Left hindlimb (tissue), 1 donor: ENCODE data around the gene EIF4EBP2.
A peak's percentile ranks its signal among the peaks of the same experiment; 100 is the strongest.

ENCODE experiments used
- DNase-seq: peaks from one replicate; pipeline ENCODE4 v3.0.0-alpha.2; 2018

The EIF4EBP2 gene, protein sequence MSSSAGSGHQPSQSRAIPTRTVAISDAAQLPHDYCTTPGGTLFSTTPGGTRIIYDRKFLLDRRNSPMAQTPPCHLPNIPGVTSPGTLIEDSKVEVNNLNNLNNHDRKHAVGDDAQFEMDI

DNA sequence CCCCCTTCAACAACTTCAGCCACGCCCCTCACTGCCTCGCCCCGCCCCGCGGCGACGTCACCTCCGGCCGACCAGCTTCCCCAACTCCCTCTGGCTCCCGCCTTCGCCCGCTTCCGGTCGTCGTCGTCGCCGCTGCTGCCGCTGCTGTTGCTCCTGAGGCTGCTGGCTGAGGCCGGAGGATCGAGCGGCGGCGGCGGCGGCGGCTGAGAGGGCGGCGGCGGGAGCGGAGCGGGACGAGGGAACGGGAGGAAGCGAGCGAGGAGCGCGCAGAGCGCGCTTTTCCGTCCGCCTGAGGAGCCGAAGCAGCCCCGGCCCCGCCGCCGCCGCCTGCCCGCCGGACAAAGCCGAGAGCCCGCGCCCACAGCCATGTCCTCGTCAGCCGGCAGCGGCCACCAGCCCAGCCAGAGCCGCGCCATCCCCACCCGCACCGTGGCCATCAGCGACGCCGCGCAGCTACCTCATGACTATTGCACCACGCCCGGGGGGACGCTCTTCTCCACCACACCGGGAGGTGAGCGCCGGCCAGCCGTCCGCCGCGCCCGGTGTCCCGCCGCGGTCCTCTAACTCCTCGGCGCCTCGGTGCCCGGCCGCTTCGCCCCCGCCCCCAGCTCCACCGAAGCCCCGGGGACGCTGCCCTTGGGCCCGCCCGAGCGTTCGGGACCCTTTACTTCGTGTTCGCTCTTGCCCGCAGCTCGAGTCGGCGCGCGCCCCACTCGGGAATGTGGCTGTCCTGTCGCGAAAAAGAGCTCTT lies at the start of gene EIF4EBP2:
Gene EIF4EBP2, plus strand, starts transcription at position 110 of the 751 bp plus-strand sequence. Its CDS starts 257 bp downstream, at position 367.
- DNase-seq: peak; percentile 99

- no peak for DNase-seq
These were observed 49.4 kb upstream of the EIF4EBP2 start for GRCh38 chr10:70354556-70354955.

DNA sequence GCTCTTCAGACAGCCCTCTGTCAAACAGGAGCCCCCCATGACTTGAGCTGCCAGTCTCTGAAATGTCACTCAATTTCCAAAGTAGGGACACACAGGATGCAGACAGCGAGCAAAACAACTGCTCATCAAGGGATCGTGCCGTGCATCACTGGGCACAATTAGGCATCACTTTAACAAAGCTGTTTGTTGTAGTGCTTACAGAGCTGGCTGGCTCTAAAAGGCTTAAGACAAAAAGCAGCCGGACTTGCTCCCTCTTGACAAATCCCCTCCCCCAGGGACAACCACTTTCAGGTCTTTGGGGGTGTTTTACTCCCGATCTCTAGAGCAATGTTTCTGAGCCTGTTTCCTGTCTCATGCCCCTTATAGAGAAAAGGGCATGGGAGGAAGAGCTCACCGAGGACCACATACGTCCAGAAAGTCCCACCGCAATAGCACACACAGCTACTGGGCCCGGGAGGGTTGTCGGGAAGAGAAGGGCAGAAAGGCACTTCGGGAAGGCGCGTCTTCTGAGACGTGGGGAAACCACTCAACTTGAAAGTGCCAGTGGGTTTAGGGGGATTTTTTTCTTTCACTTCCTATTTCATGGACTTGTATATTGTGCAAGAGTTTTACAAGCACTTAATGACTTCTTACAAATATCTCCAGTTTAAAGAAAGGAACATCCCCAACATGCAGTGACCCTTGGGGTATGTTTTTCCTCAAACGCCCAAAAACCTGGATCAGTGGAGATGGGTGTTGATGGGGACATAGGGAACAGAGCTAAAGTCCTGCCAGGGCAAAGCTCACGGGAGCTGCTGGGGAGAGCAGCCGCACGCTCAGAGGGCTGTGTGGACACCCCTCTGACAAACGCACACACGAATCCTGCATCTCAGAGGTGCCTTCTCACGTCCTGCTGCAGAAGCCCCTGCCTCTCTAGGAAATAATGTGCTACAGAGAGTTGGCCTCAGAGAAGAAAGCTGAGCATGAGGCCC lies 48.6 kb upstream of the EIF4EBP2 start:
- DNase-seq: no peak

GRCh38 chr10:70357565-70357964 lies 46.4 kb upstream of the EIF4EBP2 start:
- no peak for DNase-seq

DNA sequence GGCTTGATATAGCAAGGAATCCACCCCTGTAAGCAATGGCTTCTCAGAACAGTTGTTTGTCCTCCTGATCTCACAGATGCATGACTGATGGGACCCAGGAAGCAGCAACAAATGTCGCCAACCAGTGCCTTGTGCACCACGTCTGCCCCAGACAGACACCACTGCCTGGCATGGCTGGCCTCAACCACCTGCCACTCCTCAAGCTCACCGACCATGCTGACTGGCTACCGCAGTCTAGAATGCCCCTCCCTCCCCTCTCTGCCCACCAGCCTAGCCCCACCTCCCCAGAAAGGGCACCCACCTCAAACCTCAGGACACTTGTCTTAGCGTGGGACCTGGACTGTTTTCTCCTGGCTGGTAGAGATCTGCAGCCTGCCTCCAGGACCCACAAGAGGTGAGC lies 45.5 kb upstream of the EIF4EBP2 start:
- DNase-seq: no peak

- DNase-seq: no peak
These were observed 44.9 kb upstream of the EIF4EBP2 start for GRCh38 chr10:70359017-70359550.

- no peak for DNase-seq
These were observed 43.7 kb upstream of the EIF4EBP2 start for GRCh38 chr10:70360215-70360614.

- DNase-seq: no peak
These were observed 41.6 kb upstream of the EIF4EBP2 start for GRCh38 chr10:70362328-70362727.

DNA sequence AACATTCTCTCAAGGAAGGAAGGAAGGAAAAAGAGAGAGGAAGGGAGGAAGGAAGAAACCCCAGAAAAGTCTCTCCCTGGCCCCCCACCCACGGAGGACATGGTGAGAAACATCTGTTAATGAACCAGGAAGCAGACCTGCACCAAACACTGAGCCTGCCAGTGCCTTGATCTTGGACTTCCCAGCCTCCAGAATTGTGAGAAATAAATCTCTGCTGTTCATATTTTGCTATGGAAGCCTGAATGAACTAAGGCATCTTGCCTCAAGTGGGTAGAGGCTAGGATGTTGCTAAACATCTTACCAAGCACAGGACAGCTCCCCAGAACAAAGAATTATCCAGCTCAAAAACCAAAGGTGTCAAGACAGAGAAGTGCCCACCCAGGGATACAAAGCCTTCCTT lies 40.7 kb upstream of the EIF4EBP2 start:
- DNase-seq: no peak

DNA sequence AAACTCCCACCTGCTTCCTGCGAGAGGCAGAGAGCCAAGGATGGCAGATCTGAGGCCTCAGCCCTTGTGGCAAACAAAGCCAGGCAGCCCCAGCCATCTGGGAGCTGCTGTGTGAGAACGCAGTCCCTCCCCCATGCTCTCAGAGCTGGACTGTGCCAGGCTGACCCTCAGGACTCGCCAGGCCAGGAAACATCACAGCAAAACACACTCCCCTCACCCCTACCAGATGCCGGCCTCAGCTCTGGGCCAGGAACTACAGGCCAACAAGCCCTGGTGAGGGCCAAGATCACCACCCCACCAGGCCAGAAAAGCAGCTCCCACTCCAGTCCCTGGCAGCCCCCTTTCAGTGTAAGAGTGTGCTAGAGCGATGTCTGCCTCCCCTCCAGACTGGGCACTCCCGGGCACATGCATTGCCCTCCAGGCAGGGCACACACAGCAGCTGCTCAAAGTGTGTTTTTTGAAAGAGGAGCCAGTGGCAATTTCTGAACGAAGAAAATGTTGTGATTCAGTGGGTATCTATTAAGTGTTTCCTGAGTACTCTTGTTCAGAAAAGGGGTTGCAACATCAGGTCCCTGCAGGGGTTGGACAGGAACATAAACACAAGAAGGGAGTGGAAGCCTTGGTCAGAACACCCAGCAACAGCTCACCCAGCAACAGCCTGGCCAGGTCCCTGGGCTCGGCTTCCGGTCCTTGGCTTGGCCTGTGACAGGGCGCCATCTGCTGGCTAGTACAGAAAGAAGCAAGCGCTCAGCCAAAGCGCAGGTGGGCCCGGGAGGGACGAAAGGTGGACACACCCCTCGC lies 39.8 kb upstream of the EIF4EBP2 start:
- peak; percentile 89 for DNase-seq

GRCh38 chr10:70364772-70365091 lies 39.2 kb upstream of the EIF4EBP2 start:
- DNase-seq: no peak

DNA sequence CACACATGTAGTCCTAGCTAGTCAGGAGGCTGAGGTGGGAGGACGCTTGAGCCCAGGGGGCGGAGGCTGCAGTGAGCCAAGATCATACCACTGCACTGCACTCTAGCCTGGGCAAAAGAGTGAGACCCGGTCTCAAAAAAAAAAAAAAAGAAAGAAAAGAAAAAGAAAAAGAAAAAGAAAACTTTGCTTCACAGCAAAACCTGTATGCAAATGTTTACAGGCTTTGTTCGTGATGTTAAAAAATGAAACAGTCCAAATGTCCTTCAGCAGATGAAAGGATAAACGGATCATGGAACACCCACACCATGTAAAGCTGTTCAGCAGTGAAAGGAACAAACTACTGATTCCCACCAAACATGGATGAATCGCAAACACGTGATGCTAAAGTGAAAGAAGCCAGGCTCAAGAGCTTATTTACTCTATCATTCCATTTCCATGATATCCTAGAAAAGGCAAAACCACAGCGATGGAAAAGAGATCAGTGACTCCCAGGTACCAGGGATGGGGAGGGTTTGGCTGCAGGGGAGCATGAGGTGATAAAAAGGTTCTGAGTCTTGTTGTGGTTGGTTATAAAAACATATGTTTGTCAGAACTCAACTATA lies 36.6 kb upstream of the EIF4EBP2 start:
- DNase-seq: no peak

GRCh38 chr10:70368774-70369482 lies 35.0 kb upstream of the EIF4EBP2 start:
- no peak for DNase-seq

DNA sequence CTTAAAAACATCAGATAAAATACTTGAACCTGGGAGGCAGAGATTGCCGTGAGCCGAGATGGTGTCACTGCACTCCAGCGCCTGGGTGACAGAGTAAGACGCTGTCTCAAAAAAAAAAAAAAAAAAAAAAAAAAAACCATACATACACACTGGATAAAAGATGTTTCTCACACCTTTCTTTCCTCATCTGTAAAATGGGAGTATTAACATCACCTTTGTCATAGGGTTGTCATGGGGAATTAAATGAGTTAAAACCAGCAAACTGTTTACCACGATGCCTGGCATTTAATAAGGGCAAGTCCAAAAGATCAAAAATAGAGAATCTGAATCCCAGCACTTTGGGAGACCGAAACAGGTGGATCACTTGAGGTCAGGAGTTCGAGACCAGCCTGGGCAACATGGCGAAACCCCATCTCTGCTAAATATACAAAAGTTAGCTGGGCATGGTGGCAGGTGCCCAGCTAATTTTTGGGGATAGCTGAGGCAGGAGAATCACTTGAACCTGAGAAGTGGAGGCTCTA lies 34.4 kb upstream of the EIF4EBP2 start:
- no peak for DNase-seq

GRCh38 chr10:70370766-70371165 lies 33.2 kb upstream of the EIF4EBP2 start:
- no peak for DNase-seq

- DNase-seq: no peak
These were observed 32.1 kb upstream of the EIF4EBP2 start for GRCh38 chr10:70371846-70372245.

DNA sequence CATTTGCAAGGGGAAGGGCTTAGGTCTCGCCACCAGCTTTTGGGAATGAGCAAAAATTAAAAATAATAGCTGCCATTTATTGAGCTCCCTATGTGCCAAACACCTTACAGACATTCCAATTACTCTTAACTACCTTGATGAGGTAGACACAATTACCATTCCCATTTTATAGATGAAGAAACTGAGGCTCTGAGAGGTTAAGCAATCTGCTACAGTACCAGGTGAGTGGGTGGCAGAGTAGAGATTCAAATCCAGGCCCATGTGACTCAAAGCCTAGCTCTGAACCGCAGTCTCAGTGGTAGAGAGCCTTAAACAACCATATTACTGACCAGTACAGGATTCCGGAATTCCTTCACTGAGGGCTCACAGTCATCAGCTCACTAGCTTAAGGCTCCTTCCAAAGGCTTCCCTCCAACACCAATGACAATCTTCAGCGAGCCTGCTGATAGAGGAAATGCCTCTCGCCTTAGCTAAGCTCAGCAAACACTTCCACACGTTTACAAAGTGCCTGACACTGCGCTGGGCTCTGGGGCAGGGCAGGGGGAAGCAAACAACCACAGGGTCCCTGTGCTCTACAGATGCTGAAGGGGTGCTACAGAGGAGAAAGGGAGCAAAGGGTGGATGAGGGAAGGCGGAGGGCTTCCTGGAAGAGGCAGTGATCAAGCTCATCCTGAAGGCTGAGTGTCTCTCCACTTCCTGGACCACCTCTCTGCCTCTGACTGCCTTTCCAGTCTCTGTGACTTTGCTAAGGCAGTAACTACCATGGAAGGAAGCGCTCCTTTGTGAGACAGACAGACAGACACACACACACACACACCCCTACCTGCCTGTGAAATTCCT lies 28.9 kb upstream of the EIF4EBP2 start:
- DNase-seq: no peak

- DNase-seq: no peak
These were observed 27.2 kb upstream of the EIF4EBP2 start for GRCh38 chr10:70376436-70377378.

GRCh38 chr10:70378122-70378521 lies 25.8 kb upstream of the EIF4EBP2 start:
- DNase-seq: no peak
